Measurements from ENCODE around the gene RBM19.

- TF ChIP-seq POLR2A (IDR thresholded peaks at IDR 0.05; ENCODE audit: low read length) (no peak), CTCF (IDR thresholded peaks at IDR 0.05) (no peak), RAD21 (conservative IDR thresholded peaks at IDR 0.05 in 1 of 2, IDR thresholded peaks at IDR 0.05 in 1 of 2) (no peak), CBX2 (IDR thresholded peaks at IDR 0.05; ENCODE audit: borderline replicate concordance, low read depth) (no peak)
These were observed 112.6 kb downstream of the RBM19 start for GRCh38 chr12:113853491-113853890.

Data from A549 (cell line).